ENCODE results near the gene C12orf54. TPM values are rescaled to one million over a fixed set of nuclear protein-coding genes. Genes with fewer than 3 reads are reported as not detected.
"Not testable (repeated sequence)": the region's sequence is repeated elsewhere in the genome, so short reads cannot be mapped to it uniquely, and the experiment has no call there.

C12orf54 gene
- polyA plus RNA-seq, 1 experiment, result not detected

GRCh38 chr12:48446161-48446776, 36.0 kb upstream of the C12orf54 start:
- Histone ChIP-seq H3K36me3 (ENCODE audit: control insufficient read depth, insufficient read depth, low read length) (no peaks in the 10 kb centered on the region), H3K4me3 (ENCODE audit: low read depth, low read length) (no peak overlapping the region), H3K27me3 (ENCODE audit: control insufficient read depth, insufficient read depth, low read length) (peaks cover 1% of the 10 kb centered on the region; the same call in 1 of the 2 replicates)
- no peak for DNase-seq (ENCODE audit: low read depth)
- POLR2A ChIA-PET, result no interaction called here
- no peak for TF ChIP-seq CTCF (IDR thresholded peaks at IDR 0.05; ENCODE audit: insufficient read depth, low read depth, low read length)
- CTCF ChIA-PET, result interaction anchor here (1.0 kb wide), 1 partner anchor 11 kb away, joined by 3 read pairs; no protein-coding TSS in a partner anchor

GRCh38 chr12:48447755-48448154, 34.5 kb upstream of the C12orf54 start:
- CTCF ChIA-PET, result no interaction called here
- no peak for DNase-seq (ENCODE audit: low read depth)
- Histone ChIP-seq H3K27me3 (ENCODE audit: control insufficient read depth, insufficient read depth, low read length) (peaks cover 1% of the 10 kb centered on the region; the same call in 1 of the 2 replicates), H3K4me3 (ENCODE audit: low read depth, low read length) (no peak overlapping the region), H3K36me3 (ENCODE audit: control insufficient read depth, insufficient read depth, low read length) (no peaks in the 10 kb centered on the region)
- TF ChIP-seq CTCF (IDR thresholded peaks at IDR 0.05; ENCODE audit: insufficient read depth, low read depth, low read length), result no peak
- POLR2A ChIA-PET, result no interaction called here

GRCh38 chr12:48451372-48451771, 30.9 kb upstream of the C12orf54 start:
- ChIA-PET CTCF (interaction anchor here (0.6 kb wide), 1 partner anchor 63 kb away, joined by 4 read pairs; no protein-coding TSS in a partner anchor), POLR2A (no interaction called here)
- no peak for TF ChIP-seq CTCF (IDR thresholded peaks at IDR 0.05; ENCODE audit: insufficient read depth, low read depth, low read length)
- H3K4me3 ChIP-seq (ENCODE audit: low read depth, low read length), result no peak overlapping the region
- no peak for DNase-seq (ENCODE audit: low read depth)
- H3K27me3 ChIP-seq (ENCODE audit: control insufficient read depth, insufficient read depth, low read length), result no peaks in the 10 kb centered on the region
- H3K36me3 ChIP-seq (ENCODE audit: control insufficient read depth, insufficient read depth, low read length), result no peaks in the 10 kb centered on the region

GRCh38 chr12:48452961-48453360, 29.3 kb upstream of the C12orf54 start:
- H3K4me3 ChIP-seq (ENCODE audit: low read depth, low read length); DNase-seq (ENCODE audit: low read depth); POLR2A ChIA-PET; CTCF ChIA-PET; H3K36me3 ChIP-seq (ENCODE audit: control insufficient read depth, insufficient read depth, low read length); H3K27me3 ChIP-seq (ENCODE audit: control insufficient read depth, insufficient read depth, low read length): not testable (repeated sequence)

DNA sequence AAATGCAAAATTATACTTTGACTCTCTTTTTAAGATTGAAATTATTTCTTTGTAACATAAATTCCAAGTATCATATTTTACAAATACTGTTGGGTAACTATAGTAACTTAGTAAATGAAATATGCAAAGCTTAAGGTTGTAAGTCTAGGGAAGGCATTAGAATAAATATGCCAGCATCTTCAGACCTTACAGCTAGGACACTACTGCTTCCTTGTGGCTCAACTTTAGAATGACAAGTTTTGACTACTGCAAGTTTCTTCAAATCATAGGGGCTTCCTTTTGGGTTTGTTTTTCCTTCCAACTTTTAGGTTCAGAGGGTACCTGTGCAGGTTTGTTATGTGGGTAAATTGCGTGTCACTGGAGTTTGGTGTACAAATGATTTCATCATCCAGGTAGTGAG, 27.6 kb upstream of the C12orf54 start:
- POLR2A ChIA-PET, result interaction anchor here (0.7 kb wide), 1 partner anchor 360 kb away, joined by 5 read pairs; no protein-coding TSS in a partner anchor
- Histone ChIP-seq H3K27me3 (ENCODE audit: control insufficient read depth, insufficient read depth, low read length) (0 out of 2 replicates have a peak, but pooled peaks cover 1% of the 10 kb centered on the region), H3K4me3 (ENCODE audit: low read depth, low read length) (no peak overlapping the region), H3K36me3 (ENCODE audit: control insufficient read depth, insufficient read depth, low read length) (no peaks in the 10 kb centered on the region)
- DNase-seq (ENCODE audit: low read depth), result peak; percentile 1
- CTCF ChIA-PET, result interaction anchor here (1.8 kb wide), 1 partner anchor 13 kb away, joined by 4 read pairs; no protein-coding TSS in a partner anchor
- TF ChIP-seq CTCF (IDR thresholded peaks at IDR 0.05; ENCODE audit: insufficient read depth, low read depth, low read length), result peak; percentile 31; the same call in 1 of the 2 replicates

Data from BJ (cell line).